Lower leg skin (tissue), 3 donors: Measurements from ENCODE around the gene TINAGL1.

ENCODE experiments used
- POLR2A ChIP-seq, 2 donors: fragments of 450-650 bp; IDR thresholded peaks; one replicate each; pipeline ENCODE4 v1.6.1; 2016 to 2017; ENCODE audit warnings: antibody characterized with exemption in 2 of 2, mild to moderate bottlenecking in 1 of 2, moderate library complexity in 1 of 2
- TF ChIP-seq, protein P1 (sequence below), 3 donors: fragments of 450-650 bp; IDR thresholded peaks; one replicate each; pipeline ENCODE4 v1.5.1; 2016; ENCODE audit warnings: antibody characterized with exemption in 3 of 3, mild to moderate bottlenecking in 3 of 3, moderate library complexity in 2 of 3

GRCh38 chr1:31577515-31578192, 1.3 kb downstream of the TINAGL1 start:
- TF ChIP-seq, protein P1, sequence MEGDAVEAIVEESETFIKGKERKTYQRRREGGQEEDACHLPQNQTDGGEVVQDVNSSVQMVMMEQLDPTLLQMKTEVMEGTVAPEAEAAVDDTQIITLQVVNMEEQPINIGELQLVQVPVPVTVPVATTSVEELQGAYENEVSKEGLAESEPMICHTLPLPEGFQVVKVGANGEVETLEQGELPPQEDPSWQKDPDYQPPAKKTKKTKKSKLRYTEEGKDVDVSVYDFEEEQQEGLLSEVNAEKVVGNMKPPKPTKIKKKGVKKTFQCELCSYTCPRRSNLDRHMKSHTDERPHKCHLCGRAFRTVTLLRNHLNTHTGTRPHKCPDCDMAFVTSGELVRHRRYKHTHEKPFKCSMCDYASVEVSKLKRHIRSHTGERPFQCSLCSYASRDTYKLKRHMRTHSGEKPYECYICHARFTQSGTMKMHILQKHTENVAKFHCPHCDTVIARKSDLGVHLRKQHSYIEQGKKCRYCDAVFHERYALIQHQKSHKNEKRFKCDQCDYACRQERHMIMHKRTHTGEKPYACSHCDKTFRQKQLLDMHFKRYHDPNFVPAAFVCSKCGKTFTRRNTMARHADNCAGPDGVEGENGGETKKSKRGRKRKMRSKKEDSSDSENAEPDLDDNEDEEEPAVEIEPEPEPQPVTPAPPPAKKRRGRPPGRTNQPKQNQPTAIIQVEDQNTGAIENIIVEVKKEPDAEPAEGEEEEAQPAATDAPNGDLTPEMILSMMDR (IDR thresholded peaks at IDR 0.05): no peak
- no peak for TF ChIP-seq POLR2A (IDR thresholded peaks at IDR 0.05)
